ENCODE results near the gene AMOTL2.
A peak's percentile ranks its signal among the peaks of the same experiment; 100 is the strongest.

Gene AMOTL2

GRCh38 chr3:134337071-134337482, 37.2 kb downstream of the AMOTL2 start:
- Histone ChIP-seq H3K4me3 (ENCODE audit: low read depth in 1 of 2, low read length in 2 of 2) (no peak overlapping the region), H3K9ac (ENCODE audit: low read depth in 1 of 2, low read length in 2 of 2) (no peak overlapping the region), H3K36me3 (ENCODE audit: control insufficient read depth in 1 of 2, insufficient read depth in 2 of 2, low read length in 2 of 2) (no peaks in the 10 kb centered on the region), H3K9me3 (ENCODE audit: control insufficient read depth in 1 of 2, low read length in 2 of 2) (no peaks in the 10 kb centered on the region), H3K27me3 (ENCODE audit: control insufficient read depth in 1 of 2, insufficient read depth in 2 of 2, low read length in 2 of 2) (no peaks in the 10 kb centered on the region), H3K27ac (ENCODE audit: low read depth, low read length) (no peak overlapping the region), H3K4me1 (ENCODE audit: control insufficient read depth in 1 of 2, insufficient read depth in 2 of 2, low read length in 2 of 2) (peaks cover 16 to 17% of the 10 kb centered on the region in 2 donors)

- Histone ChIP-seq H3K27ac (ENCODE audit: low read depth, low read length) (no peak overlapping the region), H3K4me3 (ENCODE audit: low read depth in 1 of 2, low read length in 2 of 2) (no peak overlapping the region), H3K4me1 (ENCODE audit: control insufficient read depth in 1 of 2, insufficient read depth in 2 of 2, low read length in 2 of 2) (peaks cover 16 to 18% of the 10 kb centered on the region in 2 donors)
Measured at GRCh38 chr3:134336587-134336986, 37.7 kb downstream of the AMOTL2 start.

GRCh38 chr3:134334901-134335280, 39.4 kb downstream of the AMOTL2 start:
- Histone ChIP-seq H3K4me1 (ENCODE audit: control insufficient read depth in 1 of 2, insufficient read depth in 2 of 2, low read length in 2 of 2) (peaks cover 16 to 23% of the 10 kb centered on the region in 2 donors), H3K9me3 (ENCODE audit: control insufficient read depth in 1 of 2, low read length in 2 of 2) (no peaks in the 10 kb centered on the region), H3K4me3 (ENCODE audit: low read depth in 1 of 2, low read length in 2 of 2) (no peak overlapping the region), H3K27me3 (ENCODE audit: control insufficient read depth in 1 of 2, insufficient read depth in 2 of 2, low read length in 2 of 2) (no peaks in the 10 kb centered on the region), H3K9ac (ENCODE audit: low read depth in 1 of 2, low read length in 2 of 2) (no peak overlapping the region), H3K36me3 (ENCODE audit: control insufficient read depth in 1 of 2, insufficient read depth in 2 of 2, low read length in 2 of 2) (no peaks in the 10 kb centered on the region), H3K27ac (ENCODE audit: low read depth, low read length) (no peak overlapping the region)

More at GRCh38 chr3:134336587-134336986, 37.7 kb downstream of the AMOTL2 start:
- Histone ChIP-seq H3K27me3 (ENCODE audit: control insufficient read depth in 1 of 2, insufficient read depth in 2 of 2, low read length in 2 of 2) (no peaks in the 10 kb centered on the region), H3K9ac (ENCODE audit: low read depth in 1 of 2, low read length in 2 of 2) (no peak overlapping the region), H3K9me3 (ENCODE audit: control insufficient read depth in 1 of 2, low read length in 2 of 2) (no peaks in the 10 kb centered on the region), H3K36me3 (ENCODE audit: control insufficient read depth in 1 of 2, insufficient read depth in 2 of 2, low read length in 2 of 2) (no peaks in the 10 kb centered on the region)

- Histone ChIP-seq H3K27me3 (ENCODE audit: control insufficient read depth in 1 of 2, insufficient read depth in 2 of 2, low read length in 2 of 2) (no peaks in the 10 kb centered on the region), H3K9ac (ENCODE audit: low read depth in 1 of 2, low read length in 2 of 2) (no peak overlapping the region), H3K4me1 (ENCODE audit: control insufficient read depth in 1 of 2, insufficient read depth in 2 of 2, low read length in 2 of 2) (peaks cover 16 to 23% of the 10 kb centered on the region in 2 donors), H3K9me3 (ENCODE audit: control insufficient read depth in 1 of 2, low read length in 2 of 2) (no peaks in the 10 kb centered on the region), H3K4me3 (ENCODE audit: low read depth in 1 of 2, low read length in 2 of 2) (no peak overlapping the region), H3K27ac (ENCODE audit: low read depth, low read length) (no peak overlapping the region), H3K36me3 (ENCODE audit: control insufficient read depth in 1 of 2, insufficient read depth in 2 of 2, low read length in 2 of 2) (no peaks in the 10 kb centered on the region)
Measured at GRCh38 chr3:134334231-134334900, 39.9 kb downstream of the AMOTL2 start.

GRCh38 chr3:134333522-134334181, 40.6 kb downstream of the AMOTL2 start:
- no peak overlapping the region for H3K27ac ChIP-seq (ENCODE audit: low read depth, low read length)
- no peak overlapping the region for H3K4me3 ChIP-seq (ENCODE audit: low read depth in 1 of 2, low read length in 2 of 2)
- no peaks in the 10 kb centered on the region for H3K27me3 ChIP-seq (ENCODE audit: control insufficient read depth in 1 of 2, insufficient read depth in 2 of 2, low read length in 2 of 2)
- H3K9me3 ChIP-seq (ENCODE audit: control insufficient read depth in 1 of 2, low read length in 2 of 2), result no peaks in the 10 kb centered on the region
- peaks cover 16 to 23% of the 10 kb centered on the region in 2 donors for H3K4me1 ChIP-seq (ENCODE audit: control insufficient read depth in 1 of 2, insufficient read depth in 2 of 2, low read length in 2 of 2)
- no peaks in the 10 kb centered on the region for H3K36me3 ChIP-seq (ENCODE audit: control insufficient read depth in 1 of 2, insufficient read depth in 2 of 2, low read length in 2 of 2)
- H3K9ac ChIP-seq (ENCODE audit: low read depth in 1 of 2, low read length in 2 of 2), result no peak overlapping the region

- Histone ChIP-seq H3K9ac (ENCODE audit: low read depth in 1 of 2, low read length in 2 of 2) (no peak overlapping the region), H3K27me3 (ENCODE audit: control insufficient read depth in 1 of 2, insufficient read depth in 2 of 2, low read length in 2 of 2) (no peaks in the 10 kb centered on the region), H3K4me1 (ENCODE audit: control insufficient read depth in 1 of 2, insufficient read depth in 2 of 2, low read length in 2 of 2) (peaks cover 18 to 24% of the 10 kb centered on the region in 2 donors), H3K27ac (ENCODE audit: low read depth, low read length) (no peak overlapping the region), H3K4me3 (ENCODE audit: low read depth in 1 of 2, low read length in 2 of 2) (no peak overlapping the region), H3K9me3 (ENCODE audit: control insufficient read depth in 1 of 2, low read length in 2 of 2) (no peaks in the 10 kb centered on the region), H3K36me3 (ENCODE audit: control insufficient read depth in 1 of 2, insufficient read depth in 2 of 2, low read length in 2 of 2) (no peaks in the 10 kb centered on the region)
Measured at GRCh38 chr3:134332344-134332743, 41.9 kb downstream of the AMOTL2 start.

- no peaks in the 10 kb centered on the region for H3K27me3 ChIP-seq (ENCODE audit: control insufficient read depth in 1 of 2, insufficient read depth in 2 of 2, low read length in 2 of 2)
- peaks cover 22 to 29% of the 10 kb centered on the region in 2 donors for H3K4me1 ChIP-seq (ENCODE audit: control insufficient read depth in 1 of 2, insufficient read depth in 2 of 2, low read length in 2 of 2)
- H3K27ac ChIP-seq (ENCODE audit: low read depth, low read length), result no peak overlapping the region
- H3K9ac ChIP-seq (ENCODE audit: low read depth in 1 of 2, low read length in 2 of 2), result no peak overlapping the region
- no peaks in the 10 kb centered on the region for H3K36me3 ChIP-seq (ENCODE audit: control insufficient read depth in 1 of 2, insufficient read depth in 2 of 2, low read length in 2 of 2)
- H3K9me3 ChIP-seq (ENCODE audit: control insufficient read depth in 1 of 2, low read length in 2 of 2), result no peaks in the 10 kb centered on the region
- no peak overlapping the region for H3K4me3 ChIP-seq (ENCODE audit: low read depth in 1 of 2, low read length in 2 of 2)
Measured at GRCh38 chr3:134331811-134332199, 42.4 kb downstream of the AMOTL2 start.

GRCh38 chr3:134330883-134331810, 43.1 kb downstream of the AMOTL2 start:
- Histone ChIP-seq H3K9ac (ENCODE audit: low read depth in 1 of 2, low read length in 2 of 2) (no peak overlapping the region), H3K4me1 (ENCODE audit: control insufficient read depth in 1 of 2, insufficient read depth in 2 of 2, low read length in 2 of 2) (peaks cover 16 to 29% of the 10 kb centered on the region in 2 donors), H3K36me3 (ENCODE audit: control insufficient read depth in 1 of 2, insufficient read depth in 2 of 2, low read length in 2 of 2) (no peaks in the 10 kb centered on the region), H3K27me3 (ENCODE audit: control insufficient read depth in 1 of 2, insufficient read depth in 2 of 2, low read length in 2 of 2) (no peaks in the 10 kb centered on the region), H3K4me3 (ENCODE audit: low read depth in 1 of 2, low read length in 2 of 2) (no peak overlapping the region), H3K9me3 (ENCODE audit: control insufficient read depth in 1 of 2, low read length in 2 of 2) (no peaks in the 10 kb centered on the region), H3K27ac (ENCODE audit: low read depth, low read length) (peak overlapping the region; percentile 53)

GRCh38 chr3:134328846-134329245, 45.4 kb downstream of the AMOTL2 start:
- H3K9me3 ChIP-seq (ENCODE audit: control insufficient read depth in 1 of 2, low read length in 2 of 2), result no peaks in the 10 kb centered on the region
- no peaks in the 10 kb centered on the region for H3K27me3 ChIP-seq (ENCODE audit: control insufficient read depth in 1 of 2, insufficient read depth in 2 of 2, low read length in 2 of 2)
- no peak overlapping the region for H3K9ac ChIP-seq (ENCODE audit: low read depth in 1 of 2, low read length in 2 of 2)
- no peaks in the 10 kb centered on the region for H3K36me3 ChIP-seq (ENCODE audit: control insufficient read depth in 1 of 2, insufficient read depth in 2 of 2, low read length in 2 of 2)
- H3K27ac ChIP-seq (ENCODE audit: low read depth, low read length), result no peak overlapping the region
- peaks cover 6 to 15% of the 10 kb centered on the region in 2 donors for H3K4me1 ChIP-seq (ENCODE audit: control insufficient read depth in 1 of 2, insufficient read depth in 2 of 2, low read length in 2 of 2)
- no peak overlapping the region for H3K4me3 ChIP-seq (ENCODE audit: low read depth in 1 of 2, low read length in 2 of 2)

GRCh38 chr3:134328147-134328591, 46.1 kb downstream of the AMOTL2 start:
- no peaks in the 10 kb centered on the region for H3K27me3 ChIP-seq (ENCODE audit: control insufficient read depth in 1 of 2, insufficient read depth in 2 of 2, low read length in 2 of 2)

More at GRCh38 chr3:134328147-134328591, 46.1 kb downstream of the AMOTL2 start:
- Histone ChIP-seq H3K9me3 (ENCODE audit: control insufficient read depth in 1 of 2, low read length in 2 of 2) (no peaks in the 10 kb centered on the region), H3K4me1 (ENCODE audit: control insufficient read depth in 1 of 2, insufficient read depth in 2 of 2, low read length in 2 of 2) (peaks cover 6 to 12% of the 10 kb centered on the region in 2 donors), H3K9ac (ENCODE audit: low read depth in 1 of 2, low read length in 2 of 2) (no peak overlapping the region), H3K27ac (ENCODE audit: low read depth, low read length) (no peak overlapping the region), H3K4me3 (ENCODE audit: low read depth in 1 of 2, low read length in 2 of 2) (no peak overlapping the region), H3K36me3 (ENCODE audit: control insufficient read depth in 1 of 2, insufficient read depth in 2 of 2, low read length in 2 of 2) (no peaks in the 10 kb centered on the region)

All from duodenal mucosa (tissue), 2 donors.